ENCODE measurements around the gene MAF. TPM values are rescaled to one million over a fixed set of nuclear protein-coding genes. Genes with fewer than 3 reads are reported as not detected.
A peak's percentile ranks its signal among the peaks of the same experiment; 100 is the strongest.

MAF gene
- total and polyA plus RNA-seq, 2 of the 13 experiments (the other 11 are each of a cell fraction or from before 2014, with no cell fraction given) = 0.07 to 0.31 TPM

DNA sequence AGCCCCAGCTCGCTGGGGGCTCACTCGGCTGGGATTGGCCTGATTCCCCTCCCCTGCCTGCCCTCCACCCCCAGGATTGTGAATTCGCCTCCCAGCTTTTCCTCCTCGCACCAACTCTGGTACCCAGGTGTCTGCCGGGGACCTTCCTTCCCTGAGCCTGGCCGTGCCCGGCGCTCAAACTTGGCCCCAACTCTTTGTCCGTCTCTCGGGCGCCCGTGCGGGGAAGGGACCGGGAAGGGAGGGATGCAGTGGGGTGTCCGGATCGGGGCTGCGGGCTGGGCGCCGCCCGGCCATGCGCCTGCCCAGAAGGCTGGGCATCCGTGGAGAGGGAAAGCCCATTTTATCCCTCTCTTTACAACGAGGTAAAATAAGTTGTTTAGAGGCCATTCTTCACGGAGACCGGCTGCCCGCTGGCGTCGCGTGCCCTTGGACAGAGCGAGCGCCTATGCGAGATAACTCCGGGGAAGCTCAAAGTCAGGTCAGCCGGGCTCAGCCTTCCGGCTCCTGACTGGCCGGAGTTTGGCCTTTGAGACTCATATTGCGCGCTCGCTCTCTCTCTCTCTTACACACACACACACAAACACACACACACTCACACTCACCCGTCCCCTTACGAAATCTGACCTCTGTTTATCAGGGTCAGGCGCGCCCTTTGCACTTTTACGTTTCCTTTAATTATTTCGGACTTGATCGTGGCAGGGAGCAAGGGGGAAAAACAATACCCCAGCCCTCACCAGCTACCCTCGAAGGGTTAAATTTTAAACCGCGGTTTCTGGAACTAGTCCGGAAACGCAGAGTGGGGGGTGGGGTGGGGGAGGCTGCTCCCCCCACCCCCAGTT, 774 bp upstream of the MAF start (continued):
- no peak for TF ChIP-seq SMARCC2 (IDR thresholded peaks at IDR 0.05)
- TF ChIP-seq, protein P1, sequence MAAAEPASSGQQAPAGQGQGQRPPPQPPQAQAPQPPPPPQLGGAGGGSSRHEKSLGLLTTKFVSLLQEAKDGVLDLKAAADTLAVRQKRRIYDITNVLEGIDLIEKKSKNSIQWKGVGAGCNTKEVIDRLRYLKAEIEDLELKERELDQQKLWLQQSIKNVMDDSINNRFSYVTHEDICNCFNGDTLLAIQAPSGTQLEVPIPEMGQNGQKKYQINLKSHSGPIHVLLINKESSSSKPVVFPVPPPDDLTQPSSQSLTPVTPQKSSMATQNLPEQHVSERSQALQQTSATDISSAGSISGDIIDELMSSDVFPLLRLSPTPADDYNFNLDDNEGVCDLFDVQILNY (CRISPR knock-in tag; conservative IDR thresholded peaks at IDR 0.05) = no peak
- peak; percentile 57; the same call in 1 of the 2 replicates for TF ChIP-seq KDM2A (CRISPR knock-in tag; IDR thresholded peaks at IDR 0.05; ENCODE audit: borderline replicate concordance, low read depth)
- TF ChIP-seq ZNF274 (CRISPR knock-in tag; IDR thresholded peaks at IDR 0.05) = no peak
- peak in 1 of 2 experiments; percentile 42; a peak in 1 of 4 replicates for TF ChIP-seq KLF16 (CRISPR knock-in tag; IDR thresholded peaks at IDR 0.05)
- no peak for TF ChIP-seq HOXA7 (CRISPR knock-in tag; IDR thresholded peaks at IDR 0.05)
- peak; percentile 83 for TF ChIP-seq ZNF891 (CRISPR knock-in tag; IDR thresholded peaks at IDR 0.05)
- TF ChIP-seq RXRB (CRISPR knock-in tag; IDR thresholded peaks at IDR 0.05; ENCODE audit: borderline replicate concordance) = no peak; the same call in 1 of the 2 replicates
- TF ChIP-seq ERF (CRISPR knock-in tag; IDR thresholded peaks at IDR 0.05) = no peak
- no peak for TF ChIP-seq SNAI1 (CRISPR knock-in tag; IDR thresholded peaks at IDR 0.05; ENCODE audit: borderline replicate concordance)
- no peak for TF ChIP-seq KLF9 (CRISPR knock-in tag; IDR thresholded peaks at IDR 0.05; ENCODE audit: low read depth)
- no peak for TF ChIP-seq ARHGAP35 (CRISPR knock-in tag; IDR thresholded peaks at IDR 0.05; ENCODE audit: borderline replicate concordance)
- no peak for TF ChIP-seq ZNF343 (CRISPR knock-in tag; IDR thresholded peaks at IDR 0.05)
- TF ChIP-seq ZNF230 (CRISPR knock-in tag; IDR thresholded peaks at IDR 0.05) = peak; percentile 52
- no peak for TF ChIP-seq ZNF101 (CRISPR knock-in tag; IDR thresholded peaks at IDR 0.05; ENCODE audit: borderline replicate concordance, low read depth)
- TF ChIP-seq ETV6 (CRISPR knock-in tag; conservative IDR thresholded peaks at IDR 0.05) = 0 out of 2 replicates have a peak, but pooled peaks have one; percentile 50
- peak; percentile 66; the same call in 1 of the 2 replicates for TF ChIP-seq TMF1 (CRISPR knock-in tag; IDR thresholded peaks at IDR 0.05; ENCODE audit: low read depth)
- no peak for TF ChIP-seq ZZZ3 (CRISPR knock-in tag; IDR thresholded peaks at IDR 0.05; ENCODE audit: borderline replicate concordance)
- TF ChIP-seq PCBP2 (optimal IDR thresholded peaks at IDR 0.05; ENCODE audit: low read depth, low read length, poor library complexity, severe bottlenecking) = no peak
- TF ChIP-seq AGO2 (optimal IDR thresholded peaks at IDR 0.05; ENCODE audit: low read depth, low read length) = peak; percentile 31
- no peak for TF ChIP-seq ZFP41 (CRISPR knock-in tag; IDR thresholded peaks at IDR 0.05; ENCODE audit: borderline replicate concordance)
- TF ChIP-seq NFE2L2 (IDR thresholded peaks at IDR 0.05; ENCODE audit: low read length) = no peak
- no peak for TF ChIP-seq PAF1 (CRISPR knock-in tag; IDR thresholded peaks at IDR 0.05)
- TF ChIP-seq HNRNPK (IDR thresholded peaks at IDR 0.05; ENCODE audit: low read depth, low read length, poor library complexity, severe bottlenecking) = peak; percentile 10
- peak; percentile 82 for TF ChIP-seq ZSCAN21 (CRISPR knock-in tag; IDR thresholded peaks at IDR 0.05; ENCODE audit: borderline replicate concordance)
- TF ChIP-seq, protein P2, sequence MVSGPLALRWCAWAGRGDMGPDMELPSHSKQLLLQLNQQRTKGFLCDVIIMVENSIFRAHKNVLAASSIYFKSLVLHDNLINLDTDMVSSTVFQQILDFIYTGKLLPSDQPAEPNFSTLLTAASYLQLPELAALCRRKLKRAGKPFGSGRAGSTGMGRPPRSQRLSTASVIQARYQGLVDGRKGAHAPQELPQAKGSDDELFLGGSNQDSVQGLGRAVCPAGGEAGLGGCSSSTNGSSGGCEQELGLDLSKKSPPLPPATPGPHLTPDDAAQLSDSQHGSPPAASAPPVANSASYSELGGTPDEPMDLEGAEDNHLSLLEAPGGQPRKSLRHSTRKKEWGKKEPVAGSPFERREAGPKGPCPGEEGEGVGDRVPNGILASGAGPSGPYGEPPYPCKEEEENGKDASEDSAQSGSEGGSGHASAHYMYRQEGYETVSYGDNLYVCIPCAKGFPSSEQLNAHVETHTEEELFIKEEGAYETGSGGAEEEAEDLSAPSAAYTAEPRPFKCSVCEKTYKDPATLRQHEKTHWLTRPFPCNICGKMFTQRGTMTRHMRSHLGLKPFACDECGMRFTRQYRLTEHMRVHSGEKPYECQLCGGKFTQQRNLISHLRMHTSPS (CRISPR knock-in tag; IDR thresholded peaks at IDR 0.05; ENCODE audit: low read depth) = no peak
- no peak for TF ChIP-seq RFXANK (CRISPR knock-in tag; IDR thresholded peaks at IDR 0.05)
- TF ChIP-seq PHF21A (CRISPR knock-in tag; IDR thresholded peaks at IDR 0.05) = peak; percentile 87
